Spleen (tissue), 7 donors: Measurements from ENCODE around the gene HLF.

Source experiments
- CTCF ChIP-seq, 11 experiments: fragments of 200-600 bp in 7 of 11; fragments of 450-650 bp in 4 of 11; sonication (generic) in 4 of 11; IDR thresholded peaks in 8 of 11; conservative IDR thresholded peaks in 3 of 11; 1 replicate in 7 of 11; 2 replicates in 4 of 11; pipeline versions ENCODE4 v1.4.0 to v1.8.0; 2016 to 2021; ENCODE audit warnings: antibody characterized with exemption in 11 of 11, inconsistent platforms in 4 of 11, mild to moderate bottlenecking in 1 of 11
- POLR2A ChIP-seq, 3 donors: fragments of 450-650 bp; IDR thresholded peaks; one replicate each; pipeline ENCODE4 v1.5.1; 2017; ENCODE audit warnings: antibody characterized with exemption in 3 of 3, mild to moderate bottlenecking in 1 of 3
- POLR2AphosphoS5 ChIP-seq, 3 donors: sonication (generic); formaldehyde crosslinking; IDR thresholded peaks; one replicate each; pipeline ENCODE4 v1.5.1; 2017; ENCODE audit warnings: antibody characterized with exemption in 3 of 3
- donor health status: DM: no; HTN: no; CAD: no; lungs with moderate emphysema.
- donor health status: DM: no; HTN: no; CAD: no.
- donor health status: DM: no; HTN: no; CAD: no.

- no peak for TF ChIP-seq CTCF (IDR thresholded peaks at IDR 0.05 in 8 of 11, conservative IDR thresholded peaks at IDR 0.05 in 3 of 11)
- peak; percentile 26 to 77 (median 76) for TF ChIP-seq POLR2AphosphoS5 (IDR thresholded peaks at IDR 0.05)
- no peak for TF ChIP-seq POLR2A (IDR thresholded peaks at IDR 0.05)
Measured at GRCh38 chr17:55273579-55274354, 9.0 kb downstream of the HLF start.
